ENCODE results near the gene SH3BP4.

- no peak for TF ChIP-seq POLR2AphosphoS5 (IDR thresholded peaks at IDR 0.05; ENCODE audit: low read depth, low read length)
- TF ChIP-seq POLR2A (IDR thresholded peaks at IDR 0.05; ENCODE audit: low read depth, low read length): no peak
These were observed 103.1 kb downstream of the SH3BP4 start for GRCh38 chr2:235054919-235055318.
